ENCODE results near the gene ATG4C.
A peak's percentile ranks its signal among the peaks of the same experiment; 100 is the strongest.

ATG4C gene

DNA sequence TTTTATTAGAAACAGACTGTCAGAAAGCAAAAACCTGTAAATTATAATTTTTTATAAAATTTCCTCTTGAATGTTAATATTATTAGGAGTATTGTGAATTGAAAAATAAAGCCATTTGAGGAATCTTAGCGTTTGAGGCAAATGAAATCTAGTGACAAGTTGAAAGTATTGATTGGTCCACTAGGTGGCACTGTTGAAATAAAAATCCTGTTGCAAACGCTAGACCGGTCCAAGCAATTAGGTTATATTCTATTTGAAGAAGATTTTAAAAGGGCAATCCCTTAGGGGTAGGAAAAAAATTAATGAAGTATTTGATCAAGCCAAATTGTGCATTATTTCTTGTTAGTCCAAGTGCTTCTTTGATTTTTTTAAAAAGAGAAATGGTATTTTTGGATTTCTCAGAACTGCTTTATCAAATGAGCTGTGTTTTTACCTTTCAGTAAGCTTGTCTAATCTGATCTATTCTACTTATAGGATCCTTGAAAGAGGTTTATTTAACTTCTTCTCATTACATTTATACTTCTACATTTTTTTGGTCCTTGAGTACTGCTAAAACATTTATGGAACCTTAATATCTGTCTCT is 57.7 kb downstream of the ATG4C start:
- no peak overlapping the region for H3K27ac Mint-ChIP-seq
- peak; percentile 6 for DNase-seq
- H3K4me1 Mint-ChIP-seq, result peaks cover 2 to 6% of the 10 kb centered on the region in 2 donors
- H3K4me3 Mint-ChIP-seq, result no peak overlapping the region
- no peaks in the 10 kb centered on the region for H3K9me3 Mint-ChIP-seq
- ATAC-seq (replicated peaks), result peak; percentile 56 to 57
- H3K27me3 Mint-ChIP-seq, result no peaks in the 10 kb centered on the region
- peaks cover 0 to 5% of the 10 kb centered on the region in 2 donors for H3K36me3 Mint-ChIP-seq

DNA sequence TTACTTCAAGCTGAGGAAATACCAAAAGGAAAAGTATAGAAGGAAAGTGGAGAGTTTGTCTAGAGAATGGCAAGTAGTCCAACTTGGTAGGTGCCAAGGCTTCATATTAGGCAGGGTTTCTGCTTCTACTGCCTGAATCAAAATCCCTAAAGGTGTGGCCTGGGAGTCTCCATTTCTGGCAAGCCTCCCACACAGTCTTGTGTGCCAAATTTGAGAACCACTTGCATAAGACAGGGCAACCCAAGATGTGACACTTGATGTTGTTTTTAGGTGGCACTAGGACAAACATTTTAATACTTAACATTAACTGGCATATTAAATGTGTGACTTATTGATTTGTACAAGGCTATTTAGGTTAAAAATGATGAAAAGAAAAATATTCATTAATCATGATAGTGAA is 60.1 kb downstream of the ATG4C start:
- Mint-ChIP-seq H3K36me3 (peaks cover 2 to 4% of the 10 kb centered on the region in 2 donors), H3K27me3 (no peaks in the 10 kb centered on the region), H3K27ac (peak overlapping the region; percentile 44), H3K9me3 (no peaks in the 10 kb centered on the region), H3K4me1 (no peaks in the 10 kb centered on the region), H3K4me3 (no peak overlapping the region)
- DNase-seq, result no peak
- no peak for ATAC-seq (replicated peaks)

DNA sequence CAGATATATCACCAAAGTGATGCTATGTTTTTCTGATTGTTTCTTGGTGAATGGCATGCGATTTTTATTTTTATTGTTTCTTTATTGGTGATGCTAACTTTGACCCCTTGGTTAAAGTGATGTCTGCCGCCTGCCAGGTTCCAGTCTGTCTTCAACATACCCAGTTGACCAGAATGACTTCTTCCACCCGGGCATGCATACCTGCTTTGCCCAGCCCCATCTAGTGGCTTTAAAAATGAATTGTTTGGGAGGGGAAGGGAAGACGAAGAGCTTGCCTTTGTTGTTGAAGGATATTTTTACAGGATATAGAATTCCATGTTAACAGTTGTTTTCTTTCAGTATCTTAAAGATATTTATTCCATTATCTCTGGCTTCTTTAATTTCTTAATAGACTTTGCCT is 65.1 kb downstream of the ATG4C start:
- Mint-ChIP-seq H3K27me3 (no peaks in the 10 kb centered on the region), H3K4me1 (no peaks in the 10 kb centered on the region), H3K36me3 (peaks cover 15 to 30% of the 10 kb centered on the region in 2 donors), H3K9me3 (no peaks in the 10 kb centered on the region), H3K27ac (no peak overlapping the region), H3K4me3 (no peak overlapping the region)
- DNase-seq (no peak), ATAC-seq (replicated peaks) (no peak)

DNA sequence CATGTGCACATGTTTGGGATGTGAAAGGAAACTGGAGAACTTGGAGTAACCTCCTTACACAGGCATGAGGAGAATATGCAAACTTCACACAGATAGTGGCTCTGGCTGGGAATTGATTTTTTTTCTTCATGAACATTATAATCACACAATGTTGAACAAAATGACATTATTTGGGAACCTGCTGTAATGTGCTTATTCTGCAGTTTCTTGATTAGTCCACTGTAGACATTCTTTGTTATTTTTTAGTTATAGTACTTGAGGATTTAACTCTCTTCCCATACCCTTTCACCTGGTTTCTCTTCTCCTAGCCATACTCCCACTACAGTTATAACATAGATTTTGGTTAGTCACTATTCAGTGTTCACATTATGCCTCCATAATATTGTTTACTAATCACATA is 68.3 kb downstream of the ATG4C start:
- peaks cover 22 to 37% of the 10 kb centered on the region in 2 donors for H3K36me3 Mint-ChIP-seq
- no peak for ATAC-seq (replicated peaks)
- H3K4me1 Mint-ChIP-seq, result no peaks in the 10 kb centered on the region
- no peaks in the 10 kb centered on the region for H3K9me3 Mint-ChIP-seq
- no peak overlapping the region for H3K4me3 Mint-ChIP-seq
- no peak for DNase-seq
- no peaks in the 10 kb centered on the region for H3K27me3 Mint-ChIP-seq
- no peak overlapping the region for H3K27ac Mint-ChIP-seq

DNA sequence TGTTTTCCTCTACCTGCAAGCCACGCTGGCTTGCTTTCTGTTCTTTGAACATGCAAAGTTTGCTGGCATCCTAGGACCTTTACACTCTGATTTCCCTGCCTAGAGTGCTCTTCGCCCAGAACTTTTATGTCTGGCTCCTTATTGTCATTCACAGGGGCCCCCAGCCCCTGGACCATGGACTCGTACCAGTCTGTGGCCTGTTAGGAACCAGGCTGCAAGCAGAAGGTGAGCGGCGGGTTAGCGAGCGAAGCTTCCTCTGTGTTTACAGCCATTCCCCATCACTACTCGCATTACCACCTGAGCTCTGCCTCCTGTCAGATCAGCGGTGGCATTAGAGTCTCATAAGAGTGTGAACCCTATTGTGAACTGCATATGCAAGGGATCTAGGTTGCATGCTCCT is 73.0 kb downstream of the ATG4C start:
- DNase-seq, result no peak
- Mint-ChIP-seq H3K27me3 (no peaks in the 10 kb centered on the region), H3K36me3 (peaks cover 16 to 28% of the 10 kb centered on the region in 2 donors), H3K9me3 (no peaks in the 10 kb centered on the region), H3K4me1 (no peaks in the 10 kb centered on the region), H3K4me3 (no peak overlapping the region), H3K27ac (no peak overlapping the region)
- no peak for ATAC-seq (replicated peaks)

DNA sequence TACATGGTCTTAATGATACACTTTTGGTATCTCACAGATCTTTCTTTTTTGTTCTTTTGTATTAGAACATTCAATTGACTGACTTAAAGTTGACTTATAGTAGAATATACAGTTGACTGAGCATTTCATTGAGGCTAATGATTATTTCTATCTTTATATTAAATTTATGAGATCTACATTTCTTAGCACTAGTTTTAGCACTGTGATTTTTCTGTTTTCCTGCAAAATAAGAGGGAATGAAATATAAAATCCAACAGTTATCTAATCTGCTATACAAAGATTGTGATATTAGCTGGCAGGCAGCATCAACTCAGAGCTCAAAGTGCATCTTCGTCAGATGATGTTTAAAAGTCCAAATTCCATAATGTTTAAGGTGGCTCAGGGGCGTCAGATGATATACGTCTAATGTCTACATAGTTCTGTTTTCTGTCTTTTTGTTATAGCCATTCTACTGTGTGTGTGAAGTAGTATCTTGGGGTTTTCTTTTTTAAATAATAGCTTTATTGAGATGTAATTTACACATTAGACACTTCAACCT is 85.4 kb downstream of the ATG4C start:
- Mint-ChIP-seq H3K4me1 (peaks cover 3 to 14% of the 10 kb centered on the region in 2 donors), H3K4me3 (no peak overlapping the region), H3K36me3 (no peaks in the 10 kb centered on the region), H3K27me3 (no peaks in the 10 kb centered on the region), H3K27ac (no peak overlapping the region), H3K9me3 (no peaks in the 10 kb centered on the region)
- DNase-seq, result no peak
- ATAC-seq (replicated peaks), result no peak

DNA sequence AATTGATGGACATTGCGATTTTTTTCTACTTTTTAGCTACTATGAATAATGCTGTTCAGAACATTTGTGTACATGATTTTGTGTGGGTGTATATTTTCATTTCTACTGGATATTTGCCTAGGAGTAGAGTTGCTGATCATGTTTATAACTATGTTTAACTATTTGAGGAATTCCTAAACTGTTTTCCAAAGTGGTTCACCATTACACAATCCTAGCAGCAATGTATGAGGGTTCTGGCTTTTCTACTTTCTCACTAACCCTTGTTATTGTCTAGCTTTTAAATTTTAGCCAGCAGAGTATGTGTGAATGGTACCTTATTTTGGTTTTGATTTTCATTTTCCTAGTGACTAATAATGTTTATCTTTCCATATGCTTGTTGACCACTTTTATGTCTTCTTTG is 86.2 kb downstream of the ATG4C start:
- Mint-ChIP-seq H3K9me3 (no peaks in the 10 kb centered on the region), H3K27ac (no peak overlapping the region), H3K4me1 (peaks cover 3 to 14% of the 10 kb centered on the region in 2 donors), H3K27me3 (no peaks in the 10 kb centered on the region), H3K36me3 (no peaks in the 10 kb centered on the region), H3K4me3 (no peak overlapping the region)
- no peak for ATAC-seq (replicated peaks)
- no peak for DNase-seq

DNA sequence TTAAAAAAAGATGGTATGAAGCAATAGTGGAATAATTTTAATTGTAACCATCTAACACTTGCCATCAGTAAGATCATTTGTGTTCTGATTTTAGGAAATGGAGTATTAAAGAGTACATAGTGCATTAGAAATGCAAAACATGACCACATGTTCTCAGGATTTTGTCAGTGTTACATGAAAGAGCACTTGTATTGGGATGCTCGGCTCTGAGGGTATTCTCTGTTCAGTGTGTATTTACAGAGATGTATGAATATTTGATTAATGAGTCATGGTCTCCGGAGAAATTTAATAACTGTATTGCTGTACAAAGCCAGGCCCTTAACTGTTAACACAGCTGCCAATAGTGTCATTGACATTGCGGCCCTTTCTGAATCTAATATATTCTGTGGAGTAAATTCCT is 91.7 kb downstream of the ATG4C start:
- no peak overlapping the region for H3K4me3 Mint-ChIP-seq
- peaks cover 0 to 6% of the 10 kb centered on the region in 2 donors for H3K27me3 Mint-ChIP-seq
- DNase-seq, result no peak
- no peaks in the 10 kb centered on the region for H3K36me3 Mint-ChIP-seq
- ATAC-seq (replicated peaks), result no peak
- peaks cover 1 to 6% of the 10 kb centered on the region in 2 donors for H3K4me1 Mint-ChIP-seq
- no peaks in the 10 kb centered on the region for H3K9me3 Mint-ChIP-seq
- no peak overlapping the region for H3K27ac Mint-ChIP-seq

DNA sequence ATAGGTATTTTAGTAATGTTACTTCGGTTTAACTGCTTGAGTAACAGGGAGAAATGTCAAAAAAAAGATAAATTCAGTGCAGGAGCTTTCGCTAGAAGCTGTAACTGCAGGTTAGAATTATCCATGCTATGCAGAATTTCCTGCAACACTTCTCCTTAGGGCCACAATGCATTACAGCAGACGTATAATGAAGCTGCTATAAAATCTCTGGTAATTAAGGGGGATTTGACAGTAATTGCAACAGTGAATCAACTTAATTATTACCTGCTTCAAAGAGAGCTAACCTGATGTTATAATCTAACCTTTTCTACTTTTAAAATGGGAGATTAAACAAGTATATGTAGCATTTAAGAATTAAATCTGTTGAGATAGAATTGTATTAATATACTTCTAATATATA is 92.6 kb downstream of the ATG4C start:
- no peak for DNase-seq
- no peaks in the 10 kb centered on the region for H3K9me3 Mint-ChIP-seq
- H3K36me3 Mint-ChIP-seq, result no peaks in the 10 kb centered on the region
- H3K27me3 Mint-ChIP-seq, result peaks cover 0 to 7% of the 10 kb centered on the region in 2 donors
- ATAC-seq (replicated peaks), result no peak
- no peak overlapping the region for H3K27ac Mint-ChIP-seq
- H3K4me1 Mint-ChIP-seq, result peaks cover 1 to 6% of the 10 kb centered on the region in 2 donors
- no peak overlapping the region for H3K4me3 Mint-ChIP-seq

DNA sequence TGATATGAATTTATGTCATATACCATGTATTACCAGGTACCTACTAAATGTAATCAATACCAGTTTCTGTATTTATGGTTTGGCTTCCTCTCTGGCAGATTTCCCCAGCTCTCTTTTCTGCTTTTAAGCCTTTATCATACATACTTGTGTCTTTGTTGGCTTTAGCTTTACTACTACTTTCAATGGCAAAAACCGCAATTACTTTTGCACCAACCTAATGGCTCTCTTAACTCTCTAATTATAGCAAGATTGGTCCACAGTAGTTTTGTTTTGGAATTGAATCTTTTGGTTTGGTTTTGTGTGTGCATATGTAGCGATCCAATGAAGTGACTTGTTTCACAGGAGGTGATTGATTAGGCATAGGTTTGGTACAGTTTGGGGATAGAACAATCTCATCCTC is 93.6 kb downstream of the ATG4C start:
- H3K27me3 Mint-ChIP-seq, result peaks cover 0 to 7% of the 10 kb centered on the region in 2 donors
- peaks cover 1 to 6% of the 10 kb centered on the region in 2 donors for H3K4me1 Mint-ChIP-seq
- no peak overlapping the region for H3K27ac Mint-ChIP-seq
- ATAC-seq (replicated peaks) (no peak), DNase-seq (no peak)
- H3K9me3 Mint-ChIP-seq, result no peaks in the 10 kb centered on the region
- no peak overlapping the region for H3K4me3 Mint-ChIP-seq
- no peaks in the 10 kb centered on the region for H3K36me3 Mint-ChIP-seq

DNA sequence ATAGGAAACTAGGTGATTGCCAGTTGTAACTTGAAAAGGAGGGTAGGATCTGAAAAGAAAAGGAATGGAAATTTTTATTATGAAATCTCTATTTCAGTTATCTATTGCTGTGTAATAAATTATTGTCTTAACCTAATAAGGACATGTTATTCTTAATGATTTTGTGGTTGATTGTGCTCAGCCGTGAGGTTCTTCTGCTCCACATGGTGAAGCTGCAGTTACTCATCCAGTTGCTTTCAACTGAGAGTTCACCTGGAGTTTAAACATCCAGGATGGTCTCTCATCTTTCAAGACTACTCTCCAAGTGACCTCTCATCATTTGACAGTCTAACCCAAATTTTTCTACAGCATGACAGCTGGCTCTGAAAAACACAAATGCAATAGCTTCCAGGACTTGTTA is 96.0 kb downstream of the ATG4C start:
- no peak for DNase-seq
- no peak for ATAC-seq (replicated peaks)
- Mint-ChIP-seq H3K9me3 (no peaks in the 10 kb centered on the region), H3K27ac (no peak overlapping the region), H3K36me3 (no peaks in the 10 kb centered on the region), H3K4me3 (no peak overlapping the region), H3K27me3 (peaks cover 0 to 7% of the 10 kb centered on the region in 2 donors), H3K4me1 (peaks cover 0 to 1% of the 10 kb centered on the region in 2 donors)

DNA sequence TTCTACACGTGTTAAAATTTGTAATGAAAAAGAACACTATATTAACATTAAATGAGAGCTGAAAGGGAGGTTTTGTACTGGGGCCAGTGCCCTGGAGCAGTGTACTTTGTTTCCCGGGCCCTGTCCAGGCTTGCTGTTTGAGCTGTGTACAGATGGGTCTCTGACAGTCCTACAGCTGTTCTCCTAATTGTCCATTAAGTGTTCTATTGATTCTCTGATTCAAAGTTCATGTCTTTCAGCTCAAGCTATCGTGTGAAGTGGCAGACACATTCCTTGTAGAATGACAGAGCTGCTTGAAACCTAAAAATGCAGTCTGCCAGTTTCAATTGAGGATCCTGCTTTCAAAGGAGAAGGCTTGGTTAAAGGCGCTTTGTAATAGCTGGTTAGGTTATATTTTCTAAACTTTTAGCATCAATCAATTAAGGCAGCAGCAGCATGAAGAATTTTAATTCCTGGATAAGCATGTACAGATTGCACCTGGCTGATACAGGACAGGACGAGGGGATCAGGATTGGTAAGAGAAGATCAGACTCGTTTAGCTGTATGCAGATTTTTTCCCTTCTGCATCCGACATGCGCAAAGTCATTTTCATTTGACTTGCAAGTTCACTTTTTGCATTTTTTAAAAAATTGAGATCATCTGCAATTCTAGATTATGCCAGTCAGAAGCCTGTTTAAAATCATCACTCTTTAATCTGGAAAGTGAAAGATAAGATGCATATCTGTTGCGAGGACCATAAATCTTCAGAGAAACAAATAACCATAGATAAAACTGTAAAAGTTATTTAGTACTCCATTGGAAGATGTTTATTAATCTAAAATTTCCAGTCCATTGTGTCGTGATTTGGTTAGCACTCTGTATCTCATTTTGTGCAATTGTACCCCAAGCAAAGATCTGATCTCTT is 98.5 kb downstream of the ATG4C start:
- ATAC-seq (replicated peaks) (no peak), DNase-seq (no peak)
- Mint-ChIP-seq H3K27me3 (peaks cover 11 to 20% of the 10 kb centered on the region in 2 donors), H3K4me3 (no peak overlapping the region), H3K4me1 (peaks cover 0 to 1% of the 10 kb centered on the region in 2 donors), H3K27ac (no peak overlapping the region), H3K9me3 (no peaks in the 10 kb centered on the region), H3K36me3 (no peaks in the 10 kb centered on the region)

DNA sequence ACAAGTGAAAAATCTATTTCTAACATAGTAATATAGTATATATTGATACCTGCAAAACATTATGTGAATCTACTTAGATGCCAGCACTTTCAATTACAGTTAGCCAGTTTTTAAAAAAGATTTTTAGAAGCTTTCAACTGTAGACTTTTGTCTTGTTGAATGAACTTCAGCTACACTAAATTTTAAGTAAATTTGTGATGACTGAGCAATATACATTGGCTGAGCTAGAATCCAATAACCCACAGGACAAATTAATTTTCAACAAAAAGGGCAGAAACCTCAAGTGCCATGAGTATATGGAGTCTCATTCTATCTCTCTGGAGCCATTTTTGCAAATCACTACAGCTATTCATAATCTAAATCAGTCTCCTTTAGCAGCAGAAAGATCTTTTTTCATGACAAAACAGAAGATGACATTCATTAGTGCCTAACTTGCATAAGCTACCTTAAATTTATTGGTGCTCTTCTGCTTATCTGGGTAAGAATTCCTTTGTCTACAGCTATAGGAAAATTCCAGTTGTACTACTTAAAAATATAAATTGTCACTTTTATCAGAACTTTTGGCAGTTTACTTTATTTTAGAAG is 100.3 kb downstream of the ATG4C start:
- Mint-ChIP-seq H3K36me3 (no peaks in the 10 kb centered on the region), H3K9me3 (no peaks in the 10 kb centered on the region), H3K27ac (no peak overlapping the region), H3K4me3 (no peak overlapping the region), H3K27me3 (peaks cover 18 to 33% of the 10 kb centered on the region in 2 donors), H3K4me1 (no peaks in the 10 kb centered on the region)
- ATAC-seq (replicated peaks), result no peak
- no peak for DNase-seq

DNA sequence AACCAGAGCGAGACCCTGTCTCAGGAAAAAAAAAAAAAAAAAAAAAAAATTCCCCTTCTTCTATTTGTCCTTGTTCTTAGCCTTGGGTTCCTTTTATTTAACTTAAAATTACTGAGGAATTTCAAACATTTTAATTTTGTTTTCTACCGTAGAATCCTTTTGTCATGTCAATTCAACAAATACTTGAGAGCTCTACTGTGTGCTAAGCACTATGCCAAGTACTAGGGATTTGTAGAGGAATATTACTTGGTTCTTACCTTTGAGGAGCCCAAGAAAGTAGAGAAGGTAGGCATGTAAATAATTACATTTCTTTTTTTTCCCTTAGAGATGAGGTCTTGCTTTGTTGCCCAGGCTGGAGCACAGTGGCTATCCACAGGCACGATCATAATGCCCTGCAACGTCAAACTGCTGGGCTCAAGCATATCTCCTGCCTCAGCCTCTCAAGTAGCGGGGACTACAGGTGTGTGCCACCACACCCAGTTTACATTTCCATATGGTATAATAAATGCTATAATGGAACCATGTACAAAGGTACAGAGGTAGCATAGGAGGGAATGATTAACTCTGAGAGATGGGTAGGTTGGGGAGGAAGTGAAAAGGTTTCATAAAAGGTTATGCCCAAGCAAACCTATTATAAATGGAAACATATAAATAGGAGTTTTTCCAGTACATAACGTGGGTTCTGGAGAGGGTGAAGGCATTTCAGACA is 104.0 kb downstream of the ATG4C start:
- no peaks in the 10 kb centered on the region for H3K36me3 Mint-ChIP-seq
- no peak overlapping the region for H3K27ac Mint-ChIP-seq
- no peaks in the 10 kb centered on the region for H3K9me3 Mint-ChIP-seq
- H3K4me3 Mint-ChIP-seq, result no peak overlapping the region
- peaks cover 23 to 36% of the 10 kb centered on the region in 2 donors for H3K27me3 Mint-ChIP-seq
- no peaks in the 10 kb centered on the region for H3K4me1 Mint-ChIP-seq
- DNase-seq, result no peak
- ATAC-seq (replicated peaks), result no peak
